Muscle layer of duodenum (tissue), 2 donors: Measurements from ENCODE around the gene CCDC102B.
A peak's percentile ranks its signal among the peaks of the same experiment; 100 is the strongest.

ENCODE experiments used
- H3K27ac ChIP-seq: one replicate; pipeline ENCODE4 v1.7.0; 2013; ENCODE audit warnings: mild to moderate bottlenecking, low read length
- H3K27me3 ChIP-seq: one replicate; pipeline ENCODE4 v1.7.0; 2013; ENCODE audit warnings: low read depth, mild to moderate bottlenecking, control low read depth, low read length
- H3K36me3 ChIP-seq, 2 donors: one replicate each; pipeline ENCODE4 v1.7.0; 2013; ENCODE audit warnings: low read length in 2 of 2, control low read depth in 1 of 2, mild to moderate bottlenecking in 1 of 2; ENCODE audit not compliant: insufficient read depth in 2 of 2, control insufficient read depth in 1 of 2
- H3K4me1 ChIP-seq, 2 donors: one replicate each; pipeline ENCODE4 v1.7.0; 2013; ENCODE audit warnings: low read length in 2 of 2, mild to moderate bottlenecking in 2 of 2, control low read depth in 1 of 2, moderate library complexity in 1 of 2; ENCODE audit not compliant: insufficient read depth in 2 of 2, control insufficient read depth in 1 of 2
- H3K4me3 ChIP-seq, 2 donors: one replicate each; pipeline ENCODE4 v1.7.0; 2013; ENCODE audit warnings: low read length in 2 of 2, low read depth in 1 of 2, mild to moderate bottlenecking in 1 of 2
- H3K9me3 ChIP-seq, 2 donors: one replicate each; pipeline ENCODE4 v1.7.0; 2013; ENCODE audit warnings: low read length in 2 of 2, control low read depth in 1 of 2, mild to moderate bottlenecking in 1 of 2; ENCODE audit not compliant: control insufficient read depth in 1 of 2
- donor health status: healthy.

Gene CCDC102B

GRCh38 chr18:68797871-68798270 is at the start of gene CCDC102B:
Gene CCDC102B (plus strand): TSS chr18:68798080. CDS start chr18:68836764, 38,684 bp downstream.
- H3K27ac ChIP-seq = no peak within 1 kb of the TSS

GRCh38 chr18:68757126-68757525 is 40.8 kb upstream of the CCDC102B start:
- Histone ChIP-seq H3K27me3 (no peaks in the 10 kb centered on the region), H3K36me3 (no peaks in the 10 kb centered on the region), H3K27ac (no peak overlapping the region)

More at GRCh38 chr18:68797871-68798270, at the start of gene CCDC102B:
- Histone ChIP-seq H3K4me1 (no peaks in the 10 kb centered on the region), H3K9me3 (no peaks in the 10 kb centered on the region), H3K36me3 (no peaks in the 10 kb centered on the region), H3K4me3 (peak within 1 kb of the TSS in 1 of 2 donors; percentile 16), H3K27me3 (no peaks in the 10 kb centered on the region)

GRCh38 chr18:68759308-68759707 is 38.6 kb upstream of the CCDC102B start:
- H3K36me3 ChIP-seq = no peaks in the 10 kb centered on the region
- no peak overlapping the region for H3K4me3 ChIP-seq
- H3K9me3 ChIP-seq = peaks cover 0 to 7% of the 10 kb centered on the region in 2 donors
- H3K27ac ChIP-seq = no peak overlapping the region
- no peaks in the 10 kb centered on the region for H3K27me3 ChIP-seq
- no peaks in the 10 kb centered on the region for H3K4me1 ChIP-seq

More at GRCh38 chr18:68757126-68757525, 40.8 kb upstream of the CCDC102B start:
- Histone ChIP-seq H3K9me3 (peaks cover 0 to 9% of the 10 kb centered on the region in 2 donors), H3K4me1 (no peaks in the 10 kb centered on the region), H3K4me3 (no peak overlapping the region)

- Histone ChIP-seq H3K4me1 (no peaks in the 10 kb centered on the region), H3K27me3 (no peaks in the 10 kb centered on the region), H3K9me3 (peaks cover 0 to 7% of the 10 kb centered on the region in 2 donors), H3K36me3 (no peaks in the 10 kb centered on the region), H3K4me3 (no peak overlapping the region), H3K27ac (no peak overlapping the region)
Observed at GRCh38 chr18:68763083-68763482, 34.8 kb upstream of the CCDC102B start.

- H3K27me3 ChIP-seq = no peaks in the 10 kb centered on the region
- no peak overlapping the region for H3K4me3 ChIP-seq
- H3K27ac ChIP-seq = no peak overlapping the region
- H3K36me3 ChIP-seq = no peaks in the 10 kb centered on the region
- peaks cover 0 to 7% of the 10 kb centered on the region in 2 donors for H3K9me3 ChIP-seq
- no peaks in the 10 kb centered on the region for H3K4me1 ChIP-seq
Observed at GRCh38 chr18:68764016-68764415, 33.9 kb upstream of the CCDC102B start.

GRCh38 chr18:68766433-68766832 is 31.4 kb upstream of the CCDC102B start:
- Histone ChIP-seq H3K9me3 (no peaks in the 10 kb centered on the region), H3K4me3 (no peak overlapping the region), H3K4me1 (no peaks in the 10 kb centered on the region), H3K27ac (no peak overlapping the region), H3K36me3 (no peaks in the 10 kb centered on the region), H3K27me3 (no peaks in the 10 kb centered on the region)

GRCh38 chr18:68769461-68769860 is 28.4 kb upstream of the CCDC102B start:
- H3K36me3 ChIP-seq = no peaks in the 10 kb centered on the region
- no peak overlapping the region for H3K4me3 ChIP-seq
- H3K4me1 ChIP-seq = no peaks in the 10 kb centered on the region
- no peaks in the 10 kb centered on the region for H3K9me3 ChIP-seq
- H3K27ac ChIP-seq = no peak overlapping the region
- no peaks in the 10 kb centered on the region for H3K27me3 ChIP-seq

- Histone ChIP-seq H3K27ac (no peak overlapping the region), H3K36me3 (no peaks in the 10 kb centered on the region), H3K9me3 (no peaks in the 10 kb centered on the region), H3K4me1 (no peaks in the 10 kb centered on the region), H3K27me3 (no peaks in the 10 kb centered on the region), H3K4me3 (no peak overlapping the region)
Observed at GRCh38 chr18:68772268-68772667, 25.6 kb upstream of the CCDC102B start.

GRCh38 chr18:68778280-68778886 is 19.5 kb upstream of the CCDC102B start:
- no peak overlapping the region for H3K4me3 ChIP-seq
- no peaks in the 10 kb centered on the region for H3K36me3 ChIP-seq
- H3K9me3 ChIP-seq = no peaks in the 10 kb centered on the region
- H3K27ac ChIP-seq = no peak overlapping the region
- no peaks in the 10 kb centered on the region for H3K27me3 ChIP-seq
- H3K4me1 ChIP-seq = no peaks in the 10 kb centered on the region

GRCh38 chr18:68779169-68779568 is 18.7 kb upstream of the CCDC102B start:
- Histone ChIP-seq H3K4me3 (no peak overlapping the region), H3K4me1 (no peaks in the 10 kb centered on the region), H3K27me3 (no peaks in the 10 kb centered on the region), H3K9me3 (no peaks in the 10 kb centered on the region), H3K36me3 (no peaks in the 10 kb centered on the region), H3K27ac (no peak overlapping the region)

- no peaks in the 10 kb centered on the region for H3K36me3 ChIP-seq
- H3K9me3 ChIP-seq = no peaks in the 10 kb centered on the region
Observed at GRCh38 chr18:68780802-68781635, 16.9 kb upstream of the CCDC102B start.

More at GRCh38 chr18:68780802-68781635, 16.9 kb upstream of the CCDC102B start:
- H3K27me3 ChIP-seq = no peaks in the 10 kb centered on the region
- H3K4me3 ChIP-seq = no peak overlapping the region
- no peak overlapping the region for H3K27ac ChIP-seq
- H3K4me1 ChIP-seq = no peaks in the 10 kb centered on the region
